K562 (cell line): ENCODE measurements around the gene NFIC. TPM values are rescaled to one million over a fixed set of nuclear protein-coding genes. Genes with fewer than 3 reads are reported as not detected.
A peak's percentile ranks its signal among the peaks of the same experiment; 100 is the strongest.

Source experiments
- ATAC-seq: fragments of 200-7000 bp; cut with Tn5 transposase; 3 replicates; pipeline ENCODE4 v1.9.1; 2020; ENCODE audit warnings: moderate library complexity
- BruUV-seq: library from RNA; stranded (reverse); fragments of 400-500 nt; replicated peaks from 2 replicates; lab custom pipeline; 2021; lab: Mats Ljungman, UMichigan
- CTCF ChIA-PET: fragments of 300-600 bp; formaldehyde crosslinking; extraction: SDS; loops from one replicate; lab custom pipeline; 2021; ENCODE audit warnings: low intra/inter-chr PET ratio; lab: Yijun Ruan, JAX
- POLR2A ChIA-PET: fragments of 300-600, 350-650 bp; sonication (Branson Sonifier 250); formaldehyde crosslinking; extraction: SDS; loops from one replicate; lab custom pipeline; 2021; ENCODE audit warnings: antibody characterized with exemption, inconsistent platforms; lab: Yijun Ruan, JAX
- DNase-seq, 4 experiments: peaks; one replicate each; pipeline versions ENCODE4 v3.0.0 to v3.0.0-alpha.2; 2011 to 2018; ENCODE audit warnings: low spot score in 3 of 4, mixed read lengths in 3 of 4; ENCODE audit errors: extremely low read depth in 1 of 4
- FAIRE-seq: peaks from 2 replicates; lab custom pipeline; 2011; peaks lifted over from hg19 to GRCh38; lab: Jason Lieb, UNC
- H2AFZ ChIP-seq: 2 replicates; pipeline ENCODE4 v1.6.0; 2011; ENCODE audit warnings: low read depth, low read length, control low read depth, inconsistent platforms
- H3K27ac ChIP-seq: fragments of 200-600 bp; 3 replicates; pipeline ENCODE4 v1.8.0; 2011; ENCODE audit warnings: low read depth, mild to moderate bottlenecking, control low read depth, inconsistent platforms, low read length, moderate library complexity, mixed read lengths; ENCODE audit errors: extremely low read depth
- H3K27me3 ChIP-seq, 2 experiments: fragments of 300-600 bp in 1 of 2; 2 replicates in 1 of 2; 3 replicates in 1 of 2; pipeline versions ENCODE4 v1.6.0 to v1.8.0; 2011; ENCODE audit warnings: inconsistent platforms in 2 of 2, low read length in 2 of 2, mild to moderate bottlenecking in 1 of 2, mixed read lengths in 1 of 2, moderate library complexity in 1 of 2; ENCODE audit not compliant: control insufficient read depth in 2 of 2, insufficient read depth in 2 of 2
- H3K36me3 ChIP-seq: fragments of 300-600 bp; 3 replicates; pipeline ENCODE4 v1.8.0; 2011; ENCODE audit warnings: mild to moderate bottlenecking, low read length, inconsistent platforms; ENCODE audit not compliant: control insufficient read depth, insufficient read depth
- H3K4me1 ChIP-seq, 2 experiments: fragments of 200-600 bp in 1 of 2; replicated peaks in 1 of 2; 2 replicates in 1 of 2; 3 replicates in 1 of 2; pipeline versions ENCODE4 v1.5.1 to v1.8.0; 2011; ENCODE audit warnings: inconsistent platforms in 2 of 2, low read length in 2 of 2, mild to moderate bottlenecking in 1 of 2, mixed read lengths in 1 of 2, moderate library complexity in 1 of 2; ENCODE audit not compliant: control insufficient read depth in 2 of 2, insufficient read depth in 2 of 2
- H3K4me2 ChIP-seq: 2 replicates; pipeline ENCODE4 v1.6.1; 2011; ENCODE audit warnings: low read length, control low read depth, inconsistent platforms, mixed read lengths; ENCODE audit not compliant: insufficient read depth
- H3K4me3 ChIP-seq: fragments of 200-600 bp; sonication (generic), shearing (Covaris generic); 2 replicates; pipeline ENCODE4 v1.5.1; 2016; ENCODE audit warnings: control low read depth, inconsistent platforms
- H3K79me2 ChIP-seq: fragments of 200-600 bp; 3 replicates; pipeline ENCODE4 v1.8.0; 2011; ENCODE audit warnings: low read length, inconsistent platforms; ENCODE audit not compliant: control insufficient read depth, insufficient read depth
- H3K9ac ChIP-seq, 2 experiments: 2 replicates each; pipeline versions ENCODE4 v1.6.0 to v1.6.1; 2011; ENCODE audit warnings: low read depth in 2 of 2, low read length in 2 of 2, control low read depth in 1 of 2, inconsistent platforms in 1 of 2, mild to moderate bottlenecking in 1 of 2, mixed read lengths in 1 of 2; ENCODE audit not compliant: insufficient read depth in 1 of 2
- H3K9me1 ChIP-seq: one replicate; pipeline ENCODE4 v1.6.0; 2011; ENCODE audit warnings: inconsistent platforms, mild to moderate bottlenecking, low read length, moderate library complexity; ENCODE audit not compliant: control insufficient read depth, insufficient read depth
- H3K9me3 ChIP-seq: replicated peaks from 2 replicates; pipeline ENCODE4 v1.5.1; 2011; ENCODE audit warnings: low read depth, low read length, inconsistent platforms; ENCODE audit not compliant: control insufficient read depth, insufficient read depth
- H4K20me1 ChIP-seq: replicated peaks from 2 replicates; pipeline ENCODE4 v1.6.1; 2011; ENCODE audit warnings: low read length, inconsistent platforms, mixed read lengths; ENCODE audit not compliant: control insufficient read depth, insufficient read depth
- HMBOX1 ChIP-seq: sonication (generic); IDR thresholded peaks from 2 replicates; pipeline ENCODE4 v1.6.1; 2016
- MAZ ChIP-seq, 2 experiments: fragments of 450-650 bp in 1 of 2; sonication (generic) in 1 of 2; formaldehyde crosslinking; IDR thresholded peaks in 1 of 2; conservative IDR thresholded peaks in 1 of 2; 2 replicates each; pipeline versions ENCODE4 v1.4.0 to v1.5.0; 2020; ENCODE audit warnings: mild to moderate bottlenecking in 1 of 2, missing genetic modification reagents in 1 of 2
- NFIC ChIP-seq: fragments of 450-650 bp; IDR thresholded peaks from 2 replicates; pipeline ENCODE4 v1.6.1; 2017; ENCODE audit warnings: mild to moderate bottlenecking, inconsistent platforms
- ZKSCAN8 ChIP-seq: fragments of 200-800 bp; sonication (Bioruptor generic); IDR thresholded peaks from 2 replicates; pipeline ENCODE4 v1.6.1; 2016; ENCODE audit warnings: missing genetic modification characterization, missing compliant biosample characterization
- WGBS: fragments of 100-300 bp; shearing (Covaris generic); methylation state at CpG from one replicate; pipeline ENCODE4 v1.1.6; 2016; ENCODE audit warnings: low coverage, mixed read lengths; ENCODE audit not compliant: insufficient coverage; ENCODE audit errors: missing lambda C conversion rate; 5-methylcytosine and 5-hydroxymethylcytosine counted together
- in situ Hi-C: fragments of 300-500 bp; cut with MboI; formaldehyde crosslinking; loops from 4 replicates; pipeline ENCODE4 v1.15.0; 2018; ENCODE audit warnings: inconsistent platforms, mixed read lengths
- intact Hi-C: fragments of 100-400 bp; cut with micrococcal nuclease; formaldehyde crosslinking; loops from 2 replicates; pipeline ENCODE4 v1.14.2; 2022
- polyA plus RNA-seq, 8 experiments: library from polyadenylated mRNA; depleted of rRNA in 4 of 8; stranded (reverse) in 5 of 8; unstranded in 3 of 8; fragments of >200 nt; fragmentation: Nextera tagmentation in 2 of 8; fragmentation: Illumina TruSeq in 1 of 8; extraction: Ambion mirVana in 2 of 8; extraction: Trizol in 1 of 8; gene quantifications; 2 replicates each; pipeline versions ENCODE4 v1.2.1 to v1.2.3, GENCODE V29; 2011 to 2014; ENCODE audit warnings: inconsistent platforms in 1 of 8, missing spikeins in 1 of 8
- total RNA-seq, 7 experiments: library from RNA; depleted of rRNA in 6 of 7; stranded (reverse); fragments of >200 nt in 6 of 7; fragmentation: Illumina TruSeq in 2 of 7; extraction: Trizol in 2 of 7; gene quantifications; 2 replicates each; pipeline versions ENCODE4 v1.2.1 to v1.2.3, GENCODE V29; 2011 to 2021; ENCODE audit warnings: low replicate concordance in 1 of 7

Gene NFIC
- total and polyA plus RNA-seq, 9 of the 15 experiments (the other 6 are each of a cell fraction or from before 2014, with no cell fraction given) = 0.71 to 62.1 (median 6.9) TPM

- H3K4me1 ChIP-seq = peaks cover 0 to 32% of the 10 kb centered on the region in 2 experiments; a peak in 2 of 5 replicates
- in situ Hi-C loops (no loop called here), intact Hi-C loops (no loop called here)
- no peak overlapping the region for H3K4me2 ChIP-seq
- 96% methylated on average over 16 of the region's 16 CpGs for WGBS
- no peak overlapping the region for H2AFZ ChIP-seq
- BruUV-seq = no TSS peak
- ChIA-PET CTCF (no interaction called here), POLR2A (no interaction called here)
- no peak for TF ChIP-seq HMBOX1
- FAIRE-seq = no peak
- no peaks in the 10 kb centered on the region for H4K20me1 ChIP-seq
- H3K79me2 ChIP-seq = peaks cover 12% of the 10 kb centered on the region
- no peak overlapping the region for H3K4me3 ChIP-seq
- no peaks in the 10 kb centered on the region for H3K9me1 ChIP-seq
- no peak for DNase-seq
- no peak overlapping the region for H3K27ac ChIP-seq
- no peak for ATAC-seq
- peaks cover 73% of the 10 kb centered on the region for H3K36me3 ChIP-seq
- no peak overlapping the region for H3K9ac ChIP-seq
- no peaks in the 10 kb centered on the region for H3K27me3 ChIP-seq
- H3K9me3 ChIP-seq = no peaks in the 10 kb centered on the region
These were observed 126.5 kb downstream of the NFIC start for GRCh38 chr19:3492919-3493318.

- no peak overlapping the region for H2AFZ ChIP-seq
- in situ Hi-C loops = no loop called here
- H3K4me1 ChIP-seq = peaks cover 0 to 32% of the 10 kb centered on the region in 2 experiments; a peak in 3 of 5 replicates
- H3K9me1 ChIP-seq = no peaks in the 10 kb centered on the region
- H4K20me1 ChIP-seq = no peaks in the 10 kb centered on the region
- BruUV-seq = no TSS peak
- no peak overlapping the region for H3K4me3 ChIP-seq
- no peaks in the 10 kb centered on the region for H3K27me3 ChIP-seq
- ATAC-seq (no peak), DNase-seq (peak in 1 of 4 experiments; percentile 31), FAIRE-seq (no peak)
- intact Hi-C loops = no loop called here
- H3K9me3 ChIP-seq = no peaks in the 10 kb centered on the region
- H3K4me2 ChIP-seq = no peak overlapping the region
- CTCF ChIA-PET = no interaction called here
- POLR2A ChIA-PET = no interaction called here
- no peak for TF ChIP-seq MAZ (CRISPR knock-in tag; conservative IDR thresholded peaks at IDR 0.05 in 1 of 2, IDR thresholded peaks at IDR 0.05 in 1 of 2)
- TF ChIP-seq ZKSCAN8 (CRISPR knock-in tag) = no peak
- no peak for TF ChIP-seq NFIC
- H3K9ac ChIP-seq = no peak overlapping the region
- WGBS = 100% methylated on average over 13 of the region's 14 CpGs
- H3K79me2 ChIP-seq = peaks cover 19% of the 10 kb centered on the region
- H3K27ac ChIP-seq = no peak overlapping the region
- H3K36me3 ChIP-seq = peaks cover 74% of the 10 kb centered on the region
These were observed 127.3 kb downstream of the NFIC start for GRCh38 chr19:3493651-3494050.
